GM19193 (cell line): ENCODE data around the gene WNK2.

Experiments used
- POLR2A ChIP-seq: IDR thresholded peaks from 4 replicates; pipeline ENCODE4 v1.6.1; 2011; ENCODE audit not compliant: insufficient read depth, insufficient read length; ENCODE audit errors: extremely low read depth

WNK2 gene

GRCh38 chr9:93223260-93224180 is 39.6 kb downstream of the WNK2 start:
- TF ChIP-seq POLR2A, result no peak

GRCh38 chr9:93224591-93224990 is 40.7 kb downstream of the WNK2 start:
- no peak for TF ChIP-seq POLR2A

- no peak for TF ChIP-seq POLR2A
Measured at GRCh38 chr9:93225417-93225816, 41.5 kb downstream of the WNK2 start.

- no peak for TF ChIP-seq POLR2A
Measured at GRCh38 chr9:93225892-93226291, 42.0 kb downstream of the WNK2 start.

- TF ChIP-seq POLR2A, result no peak
Measured at GRCh38 chr9:93226819-93227218, 42.9 kb downstream of the WNK2 start.

GRCh38 chr9:93228030-93228429 is 44.1 kb downstream of the WNK2 start:
- TF ChIP-seq POLR2A, result no peak

GRCh38 chr9:93228453-93228852 is 44.5 kb downstream of the WNK2 start:
- TF ChIP-seq POLR2A, result no peak

GRCh38 chr9:93229636-93230035 is 45.7 kb downstream of the WNK2 start:
- no peak for TF ChIP-seq POLR2A

GRCh38 chr9:93230185-93230584 is 46.2 kb downstream of the WNK2 start:
- TF ChIP-seq POLR2A, result no peak

GRCh38 chr9:93230601-93231000 is 46.7 kb downstream of the WNK2 start:
- TF ChIP-seq POLR2A, result no peak

GRCh38 chr9:93231121-93231694 is 47.3 kb downstream of the WNK2 start:
- no peak for TF ChIP-seq POLR2A

- TF ChIP-seq POLR2A, result no peak
Measured at GRCh38 chr9:93231716-93232115, 47.8 kb downstream of the WNK2 start.

GRCh38 chr9:93232388-93232960 is 48.5 kb downstream of the WNK2 start:
- no peak for TF ChIP-seq POLR2A

- TF ChIP-seq POLR2A, result no peak
Measured at GRCh38 chr9:93233033-93233432, 49.1 kb downstream of the WNK2 start.

GRCh38 chr9:93234600-93234999 is 50.7 kb downstream of the WNK2 start:
- no peak for TF ChIP-seq POLR2A

GRCh38 chr9:93235300-93235960 is 51.5 kb downstream of the WNK2 start:
- no peak for TF ChIP-seq POLR2A

GRCh38 chr9:93236541-93237206 is 52.7 kb downstream of the WNK2 start:
- no peak for TF ChIP-seq POLR2A
